ENCODE data around the gene UIMC1. TPM values are rescaled to one million over a fixed set of nuclear protein-coding genes. Genes with fewer than 3 reads are reported as not detected.

The UIMC1 gene
- total RNA-seq, 1 donor from 2014 or later = 65.2 TPM

DNA sequence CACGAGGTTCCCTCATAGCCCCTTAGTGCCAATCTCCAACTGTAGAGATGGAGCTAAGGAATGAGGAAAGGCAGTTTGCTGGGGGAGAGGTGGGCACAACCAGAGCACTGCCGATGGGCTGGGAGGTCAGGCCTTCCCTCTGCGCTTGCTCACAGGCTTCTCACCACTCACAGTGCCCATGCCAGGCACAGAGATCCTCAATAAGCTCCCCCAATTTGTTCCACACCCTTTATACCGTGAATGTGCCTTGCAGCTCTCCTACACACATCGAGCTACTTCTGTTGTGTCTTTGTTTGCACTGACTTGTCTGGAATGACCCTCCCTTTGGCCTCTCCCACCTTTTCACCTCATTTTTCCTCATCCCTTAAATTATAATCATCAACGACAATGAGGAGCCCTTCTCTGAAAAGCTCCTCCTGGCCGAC lies 105.8 kb downstream of the UIMC1 start:
- Mint-ChIP-seq H3K4me3 (no peak overlapping the region), H3K4me1 (peaks cover 29% of the 10 kb centered on the region), H3K9me3 (no peaks in the 10 kb centered on the region), H3K27me3 (no peaks in the 10 kb centered on the region), H3K27ac (peak overlapping the region; percentile 15), H3K36me3 (ENCODE audit: low read depth) (peaks cover 33% of the 10 kb centered on the region)
- intact Hi-C loops (cut with micrococcal nuclease) = no loop called here
- no peak for DNase-seq

GRCh38 chr5:176899946-176900779 lies 106.4 kb downstream of the UIMC1 start:
- intact Hi-C loops (cut with micrococcal nuclease) = no loop called here
- DNase-seq = no peak
- Mint-ChIP-seq H3K4me1 (peaks cover 29% of the 10 kb centered on the region), H3K27me3 (no peaks in the 10 kb centered on the region), H3K36me3 (ENCODE audit: low read depth) (peaks cover 27% of the 10 kb centered on the region), H3K27ac (peak overlapping the region; percentile 38), H3K9me3 (no peaks in the 10 kb centered on the region), H3K4me3 (no peak overlapping the region)

- Mint-ChIP-seq H3K27me3 (no peaks in the 10 kb centered on the region), H3K36me3 (ENCODE audit: low read depth) (peaks cover 21% of the 10 kb centered on the region), H3K4me3 (no peak within 1 kb of the TSS), H3K27ac (peak within 1 kb of the TSS; percentile 38), H3K9me3 (no peaks in the 10 kb centered on the region), H3K4me1 (peaks cover 29% of the 10 kb centered on the region)
- DNase-seq = no peak
- intact Hi-C loops (cut with micrococcal nuclease) = no loop called here
Observed at GRCh38 chr5:176899296-176899891, 107.2 kb downstream of the UIMC1 start, which contains the start of gene HK3. TSS of gene HK3 (minus strand) at chr5:176899346. CDS start at chr5:176896159, 3,187 bp downstream.

DNA sequence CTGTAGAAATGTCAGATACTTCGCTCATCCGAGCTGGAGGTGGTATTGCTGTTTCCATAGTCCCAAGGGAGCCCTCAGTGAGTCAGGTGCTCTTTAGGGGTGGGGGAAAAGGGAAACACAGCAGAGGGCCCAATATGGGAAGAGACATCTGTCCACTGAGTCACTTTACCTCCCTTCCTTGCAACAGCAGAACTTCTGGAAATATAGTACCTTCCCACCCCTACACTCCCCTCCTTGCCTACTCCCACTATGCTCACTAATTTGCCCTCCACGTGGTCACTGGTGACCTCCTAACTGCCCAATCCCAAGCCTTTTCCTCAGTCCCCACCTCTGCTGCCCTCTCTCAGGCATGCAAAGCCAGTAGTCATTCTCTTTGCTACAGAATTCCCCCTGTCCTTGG lies 109.3 kb downstream of the UIMC1 start:
- intact Hi-C loops (cut with micrococcal nuclease) = no loop called here
- peaks cover 22% of the 10 kb centered on the region for H3K4me1 Mint-ChIP-seq
- H3K27ac Mint-ChIP-seq = no peak overlapping the region
- peaks cover 7% of the 10 kb centered on the region for H3K36me3 Mint-ChIP-seq (ENCODE audit: low read depth)
- H3K27me3 Mint-ChIP-seq = no peaks in the 10 kb centered on the region
- DNase-seq = no peak
- H3K9me3 Mint-ChIP-seq = no peaks in the 10 kb centered on the region
- no peak overlapping the region for H3K4me3 Mint-ChIP-seq

- no peak overlapping the region for H3K27ac Mint-ChIP-seq
- DNase-seq = no peak
- H3K9me3 Mint-ChIP-seq = no peaks in the 10 kb centered on the region
- H3K36me3 Mint-ChIP-seq (ENCODE audit: low read depth) = peaks cover under 1% of the 10 kb centered on the region
- intact Hi-C loops (cut with micrococcal nuclease) = no loop called here
- no peak overlapping the region for H3K4me3 Mint-ChIP-seq
- H3K4me1 Mint-ChIP-seq = peaks cover 12% of the 10 kb centered on the region
- peaks cover 5% of the 10 kb centered on the region for H3K27me3 Mint-ChIP-seq
Observed at GRCh38 chr5:176895831-176896230, 110.7 kb downstream of the UIMC1 start.

GRCh38 chr5:176894298-176894697 lies 112.3 kb downstream of the UIMC1 start:
- Mint-ChIP-seq H3K9me3 (no peaks in the 10 kb centered on the region), H3K4me3 (no peak overlapping the region), H3K4me1 (peaks cover 6% of the 10 kb centered on the region), H3K36me3 (ENCODE audit: low read depth) (no peaks in the 10 kb centered on the region), H3K27ac (no peak overlapping the region), H3K27me3 (peaks cover 5% of the 10 kb centered on the region)
- intact Hi-C loops (cut with micrococcal nuclease) = no loop called here
- no peak for DNase-seq

GRCh38 chr5:176892663-176893062 lies 113.9 kb downstream of the UIMC1 start:
- intact Hi-C loops (cut with micrococcal nuclease) = no loop called here
- H3K4me1 Mint-ChIP-seq = peaks cover 2% of the 10 kb centered on the region
- H3K9me3 Mint-ChIP-seq = no peaks in the 10 kb centered on the region
- no peak overlapping the region for H3K27ac Mint-ChIP-seq
- H3K4me3 Mint-ChIP-seq = no peak overlapping the region
- no peaks in the 10 kb centered on the region for H3K36me3 Mint-ChIP-seq (ENCODE audit: low read depth)
- peaks cover 5% of the 10 kb centered on the region for H3K27me3 Mint-ChIP-seq
- DNase-seq = no peak

DNA sequence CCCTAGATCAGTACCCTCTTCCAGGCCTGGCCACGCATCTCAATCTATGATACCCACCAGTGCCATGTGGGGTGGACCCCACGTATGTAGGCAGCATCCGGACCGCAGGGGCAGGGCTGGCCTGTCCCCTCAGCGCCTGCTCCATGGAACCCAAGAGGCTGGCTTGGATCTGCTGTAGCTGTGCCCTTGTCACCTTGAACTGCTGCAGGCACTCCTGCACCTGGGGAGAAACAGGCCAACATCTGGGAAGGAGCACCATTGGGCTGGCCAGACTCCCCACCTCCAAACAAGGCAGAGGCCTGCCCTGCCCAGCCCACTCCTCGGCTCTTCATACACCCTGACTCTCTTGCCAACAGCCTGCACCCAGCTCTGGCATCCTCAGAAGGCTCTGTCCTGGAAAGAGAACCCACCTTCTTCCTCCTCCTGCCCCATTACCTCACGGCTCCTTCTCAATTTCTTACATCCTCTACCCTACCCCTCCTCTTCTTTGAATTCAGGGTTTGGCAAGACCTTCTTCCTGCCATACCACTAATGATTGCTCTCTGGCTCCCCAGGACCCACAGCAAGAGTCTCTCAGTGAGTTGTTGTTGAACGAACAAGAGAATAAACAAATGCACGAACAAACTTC lies 115.1 kb downstream of the UIMC1 start:
- intact Hi-C loops (cut with micrococcal nuclease) = no loop called here
- Mint-ChIP-seq H3K27ac (no peak overlapping the region), H3K27me3 (peaks cover 5% of the 10 kb centered on the region), H3K4me3 (no peak overlapping the region), H3K4me1 (no peaks in the 10 kb centered on the region), H3K36me3 (ENCODE audit: low read depth) (no peaks in the 10 kb centered on the region), H3K9me3 (no peaks in the 10 kb centered on the region)
- DNase-seq = no peak

DNA sequence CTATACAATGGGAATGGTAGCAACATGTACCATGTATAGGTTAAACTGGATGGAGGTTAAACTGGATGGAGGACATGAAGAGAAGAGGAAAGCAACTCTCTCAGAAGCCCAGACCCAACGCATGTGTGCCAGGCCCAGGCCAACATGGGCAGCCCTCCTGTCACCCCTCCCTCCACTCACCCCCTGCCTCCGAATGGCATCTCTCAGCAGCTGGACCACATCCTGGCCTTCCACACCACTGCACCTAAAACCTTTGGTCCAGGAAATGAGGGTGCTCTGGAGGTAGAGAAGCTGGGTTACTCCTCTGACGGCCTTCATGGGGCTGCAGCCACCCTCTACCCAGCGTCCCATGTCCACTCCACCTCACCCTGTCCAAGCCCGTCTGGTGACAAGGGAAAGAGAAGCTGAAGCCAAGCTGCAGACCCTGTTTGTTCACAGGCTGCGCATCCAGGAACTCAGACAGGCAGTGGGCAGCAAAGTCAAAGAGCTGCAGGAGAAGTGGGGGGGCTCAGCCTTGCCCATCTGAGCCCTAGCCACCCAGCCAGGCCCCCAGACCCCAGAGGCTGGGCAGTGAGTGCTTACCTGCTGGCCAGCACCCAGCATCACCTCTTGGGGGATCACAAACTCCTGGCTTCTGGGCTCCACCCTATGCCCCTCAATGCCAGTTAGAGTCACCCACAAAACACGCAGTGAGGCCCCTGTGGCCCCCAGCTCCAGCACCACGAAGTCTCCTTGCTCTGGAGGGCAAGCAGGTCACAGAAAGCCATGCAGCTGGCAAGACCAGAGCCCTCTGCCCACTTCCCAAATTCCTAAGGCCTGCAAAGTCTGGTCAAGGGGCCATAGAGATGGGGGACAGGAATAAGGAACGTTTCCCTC lies 115.9 kb downstream of the UIMC1 start:
- no peak for DNase-seq
- H3K4me1 Mint-ChIP-seq = no peaks in the 10 kb centered on the region
- H3K9me3 Mint-ChIP-seq = no peaks in the 10 kb centered on the region
- no peak overlapping the region for H3K27ac Mint-ChIP-seq
- H3K36me3 Mint-ChIP-seq (ENCODE audit: low read depth) = no peaks in the 10 kb centered on the region
- peaks cover 5% of the 10 kb centered on the region for H3K27me3 Mint-ChIP-seq
- intact Hi-C loops (cut with micrococcal nuclease) = no loop called here
- H3K4me3 Mint-ChIP-seq = no peak overlapping the region

DNA sequence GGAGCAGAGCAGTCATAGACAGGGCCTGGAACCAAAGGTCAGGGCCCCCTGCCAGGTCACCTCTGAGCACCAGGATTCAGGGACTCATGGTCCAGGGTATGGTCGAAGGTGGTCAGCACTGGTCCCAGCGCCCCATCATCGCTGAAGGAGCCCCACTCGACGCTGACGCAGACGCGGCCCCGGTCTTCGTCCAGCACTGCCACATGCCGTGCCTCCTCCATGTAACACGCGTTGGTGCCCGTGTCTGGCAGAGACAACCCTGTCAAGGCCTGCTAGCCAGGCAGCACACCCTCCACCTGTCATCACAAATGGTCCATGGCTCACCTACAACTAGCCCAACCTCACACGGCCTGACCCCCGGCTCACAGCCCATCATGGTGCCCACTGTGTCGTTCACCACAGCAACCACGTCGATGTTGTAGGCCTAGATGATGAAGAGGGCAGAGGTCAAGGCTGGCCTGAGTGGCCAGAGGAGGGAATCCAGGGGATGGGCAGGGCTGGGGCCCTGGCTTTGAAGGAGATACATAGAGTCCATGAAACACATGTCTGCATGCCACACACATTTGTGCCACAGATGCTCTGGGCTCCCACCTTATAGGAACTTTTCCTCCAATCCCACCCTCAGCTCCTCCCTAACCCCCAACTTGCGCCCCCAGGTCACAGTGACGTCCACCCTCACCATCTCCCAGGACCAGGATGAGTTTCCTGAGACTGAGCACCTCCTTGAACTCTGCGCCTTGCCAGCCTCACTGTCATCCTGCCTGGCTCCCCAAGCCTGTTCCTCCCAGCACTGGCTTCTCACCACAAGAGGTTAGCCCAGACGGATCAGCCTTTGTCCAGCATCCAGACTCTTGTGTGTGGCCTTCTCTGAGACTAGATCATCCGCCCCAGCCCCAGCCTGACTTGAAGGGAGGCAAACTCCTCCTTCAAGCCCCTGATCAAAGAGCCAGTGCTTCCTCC lies 117.0 kb downstream of the UIMC1 start:
- Mint-ChIP-seq H3K9me3 (no peaks in the 10 kb centered on the region), H3K27me3 (peaks cover 5% of the 10 kb centered on the region), H3K36me3 (ENCODE audit: low read depth) (no peaks in the 10 kb centered on the region), H3K27ac (no peak overlapping the region), H3K4me3 (no peak overlapping the region), H3K4me1 (peaks cover 4% of the 10 kb centered on the region)
- DNase-seq = no peak
- intact Hi-C loops (cut with micrococcal nuclease) = no loop called here

GRCh38 chr5:176888865-176889165 lies 117.8 kb downstream of the UIMC1 start:
- no peak for DNase-seq
- H3K36me3 Mint-ChIP-seq (ENCODE audit: low read depth) = no peaks in the 10 kb centered on the region
- intact Hi-C loops (cut with micrococcal nuclease) = no loop called here
- peaks cover 5% of the 10 kb centered on the region for H3K27me3 Mint-ChIP-seq
- no peak overlapping the region for H3K4me3 Mint-ChIP-seq
- no peak overlapping the region for H3K27ac Mint-ChIP-seq
- H3K9me3 Mint-ChIP-seq = no peaks in the 10 kb centered on the region
- peaks cover 6% of the 10 kb centered on the region for H3K4me1 Mint-ChIP-seq

- Mint-ChIP-seq H3K4me1 (peaks cover 6% of the 10 kb centered on the region), H3K27ac (no peak overlapping the region), H3K9me3 (no peaks in the 10 kb centered on the region), H3K27me3 (peaks cover 5% of the 10 kb centered on the region), H3K36me3 (ENCODE audit: low read depth) (no peaks in the 10 kb centered on the region), H3K4me3 (no peak overlapping the region)
- intact Hi-C loops (cut with micrococcal nuclease) = no loop called here
- DNase-seq = no peak
Observed at GRCh38 chr5:176888016-176888864, 118.3 kb downstream of the UIMC1 start.

All from activated CD4-positive, alpha-beta T cell treated with anti-CD3 and anti-CD28 coated beads, Interleukin-2, amount 10 ng/mL, durations not matched to agents 24 days and 14 days (primary cell).